AG08395 (cell line): ENCODE results near the gene LRIG1.

Experiments used
- DNase-seq: peaks from one replicate; pipeline ENCODE4 v3.0.0; 2012; ENCODE audit warnings: mixed read lengths, low spot score

LRIG1 gene

GRCh38 chr3:66443118-66443803 is 57.6 kb downstream of the LRIG1 start:
- DNase-seq = no peak

GRCh38 chr3:66442254-66443117 is 58.3 kb downstream of the LRIG1 start:
- DNase-seq = peak; percentile 78

- no peak for DNase-seq
Observed at GRCh38 chr3:66441692-66442091, 59.1 kb downstream of the LRIG1 start.

DNA sequence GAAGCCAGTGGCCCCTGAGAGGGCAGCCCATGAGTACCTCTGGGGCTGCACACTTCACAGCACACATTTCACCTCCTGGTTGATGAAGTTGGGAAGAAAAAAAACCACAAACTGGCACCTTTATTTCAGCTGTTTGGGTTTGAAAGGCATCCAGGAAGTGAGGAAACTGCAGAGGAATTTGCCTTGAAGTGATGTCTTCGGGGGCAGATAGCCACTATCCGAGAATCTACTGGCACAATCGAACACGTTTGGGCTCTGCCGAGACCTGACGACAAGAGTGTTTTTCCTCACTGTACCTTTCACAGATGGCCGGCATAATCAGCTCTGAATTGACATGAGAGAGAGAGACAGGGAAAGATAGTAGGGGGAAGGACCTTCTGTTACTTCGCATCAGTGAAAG is 59.7 kb downstream of the LRIG1 start:
- peak; percentile 67 for DNase-seq

GRCh38 chr3:66439666-66440344 is 61.0 kb downstream of the LRIG1 start:
- no peak for DNase-seq

DNA sequence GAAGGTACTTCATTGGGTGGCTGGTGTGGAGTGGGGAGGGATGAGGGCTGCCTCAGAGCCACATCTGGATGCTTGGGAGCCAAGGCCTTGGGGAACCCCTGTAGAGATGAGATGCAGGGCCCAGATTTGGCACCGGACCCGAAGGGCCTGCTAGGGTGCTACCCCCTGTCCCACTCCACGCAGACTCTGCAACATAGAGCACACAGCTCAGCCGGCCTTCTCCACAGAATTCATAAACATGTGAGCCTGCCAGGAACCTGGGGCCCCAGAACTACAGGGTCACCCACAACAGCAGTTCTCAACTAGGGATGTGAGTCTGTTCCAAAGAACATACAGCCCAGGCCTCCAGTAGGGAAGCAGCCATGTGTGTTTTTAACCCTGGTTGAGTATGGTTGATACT is 62.8 kb downstream of the LRIG1 start:
- DNase-seq = no peak

- no peak for DNase-seq
Observed at GRCh38 chr3:66437341-66437929, 63.4 kb downstream of the LRIG1 start.

DNA sequence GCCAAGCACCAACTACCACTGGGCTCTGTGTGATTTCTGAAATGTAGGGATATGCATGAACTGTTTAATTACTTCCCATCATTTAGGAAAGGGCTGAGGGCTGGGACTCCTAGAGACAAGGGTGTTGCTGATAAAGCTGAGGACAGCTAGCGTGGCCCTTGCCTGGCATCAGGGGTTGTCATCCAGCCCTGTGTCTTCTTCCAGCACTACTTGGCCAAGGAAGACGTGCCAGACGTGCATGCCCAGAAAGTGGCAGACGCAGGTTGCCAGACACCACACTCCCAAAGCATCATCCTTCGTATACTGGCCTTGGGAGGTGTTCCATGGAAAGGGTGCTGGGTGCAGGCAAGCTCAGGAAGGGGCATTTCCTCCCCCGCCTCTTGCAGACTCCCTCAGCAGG is 64.8 kb downstream of the LRIG1 start:
- DNase-seq = no peak

DNA sequence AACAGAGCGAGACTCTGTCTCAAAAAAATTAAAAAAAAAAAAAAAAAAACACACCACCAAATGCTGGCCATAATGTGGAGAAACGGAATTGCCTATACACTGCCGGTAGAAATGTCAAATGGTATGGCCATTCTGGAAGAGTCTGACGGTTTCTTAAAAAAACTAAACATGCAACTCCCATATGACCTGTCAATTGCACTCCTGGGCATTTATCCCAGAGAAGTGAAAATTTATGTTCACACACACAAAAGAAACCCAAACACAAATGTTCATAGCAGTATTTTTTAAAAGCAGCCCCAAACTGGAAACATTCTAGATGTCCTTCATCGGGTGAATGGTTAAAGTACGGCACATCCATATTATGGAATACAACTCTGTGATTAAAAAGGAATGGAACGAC is 66.1 kb downstream of the LRIG1 start:
- DNase-seq = no peak

- DNase-seq = no peak
Observed at GRCh38 chr3:66433522-66433782, 67.4 kb downstream of the LRIG1 start.

DNA sequence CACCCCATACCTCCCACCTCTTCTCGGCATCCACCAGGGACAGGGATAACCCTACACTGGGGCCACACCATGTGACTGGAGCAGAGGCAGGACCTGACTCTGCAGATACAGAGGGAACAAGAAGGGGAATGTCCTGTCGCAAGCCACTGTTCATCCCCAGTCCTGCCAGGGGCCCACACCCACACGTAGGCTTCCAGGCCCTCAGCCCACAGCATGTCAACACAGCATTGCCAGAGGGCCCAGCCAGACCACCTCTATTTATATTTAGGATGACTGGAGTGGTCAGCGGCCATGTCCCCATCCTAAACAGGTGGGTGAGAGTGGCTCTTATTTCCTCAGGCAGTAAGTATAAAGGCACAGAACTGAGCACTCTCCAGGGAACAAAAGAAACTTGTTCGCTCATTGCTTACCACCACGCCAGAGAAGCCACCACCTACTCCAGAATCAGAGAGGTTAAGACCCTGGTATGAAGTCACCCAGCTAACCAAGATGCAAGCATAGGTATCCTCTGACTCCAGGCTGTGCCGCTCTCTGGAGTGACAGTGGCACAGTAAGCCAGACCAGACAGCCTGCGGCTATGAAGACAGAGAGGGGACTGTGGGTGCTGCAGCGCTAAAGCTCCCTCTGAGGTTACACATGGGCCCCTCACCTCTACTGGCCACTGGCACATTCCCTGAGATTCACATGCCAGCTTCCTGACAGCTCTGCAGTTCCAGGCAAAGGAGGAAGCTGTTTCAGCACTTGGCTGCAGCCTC is 67.9 kb downstream of the LRIG1 start:
- no peak for DNase-seq

- DNase-seq = no peak
Observed at GRCh38 chr3:66432041-66432766, 68.6 kb downstream of the LRIG1 start.

DNA sequence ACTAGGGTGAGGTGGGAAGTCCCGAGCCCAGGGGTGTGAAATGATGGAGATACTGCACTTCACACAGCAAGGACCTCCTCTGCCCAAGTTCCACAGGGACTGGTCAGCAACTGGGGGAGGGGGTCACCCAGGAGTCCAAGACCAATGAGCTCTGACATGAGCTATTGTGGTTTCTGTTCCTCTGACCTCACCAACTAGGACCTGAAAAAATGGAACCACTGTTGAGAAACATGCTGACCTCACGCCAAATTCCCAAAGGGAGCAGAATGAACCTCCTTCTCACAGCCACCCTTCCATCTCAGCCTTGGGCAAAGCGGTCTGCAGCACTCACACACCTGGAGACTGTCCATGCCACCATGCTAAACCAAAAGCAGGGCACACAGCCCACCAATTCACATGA is 69.3 kb downstream of the LRIG1 start:
- DNase-seq = peak; percentile 68

GRCh38 chr3:66430876-66431275 is 69.9 kb downstream of the LRIG1 start:
- no peak for DNase-seq

GRCh38 chr3:66428733-66429132 is 72.1 kb downstream of the LRIG1 start:
- peak; percentile 95 for DNase-seq

DNA sequence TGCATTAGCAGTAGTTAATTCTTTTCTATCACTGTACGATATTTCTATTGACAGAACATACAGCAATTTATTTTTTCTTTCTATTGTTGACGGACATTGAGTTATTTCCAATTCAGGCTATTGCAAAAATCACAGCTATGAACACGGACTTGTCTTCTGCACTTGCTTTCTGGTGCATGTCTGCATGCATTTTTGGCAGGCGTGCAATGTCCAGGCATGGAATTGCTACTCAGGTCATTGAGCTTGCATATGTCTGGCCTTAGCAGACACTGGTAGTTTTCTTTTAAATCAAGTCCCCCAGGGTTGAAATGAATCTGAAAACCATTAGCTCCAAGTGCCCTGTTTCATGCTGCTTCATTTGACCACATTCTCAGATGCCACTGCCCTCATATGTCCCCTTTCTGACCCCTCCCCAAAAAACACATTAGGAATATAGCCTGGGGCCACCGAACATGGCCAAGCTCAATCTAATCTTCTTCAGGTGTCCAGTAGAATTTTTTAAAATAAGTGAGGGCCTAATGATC is 72.8 kb downstream of the LRIG1 start:
- DNase-seq = no peak

GRCh38 chr3:66427352-66427751 is 73.5 kb downstream of the LRIG1 start:
- no peak for DNase-seq

GRCh38 chr3:66426135-66426534 is 74.7 kb downstream of the LRIG1 start:
- DNase-seq = no peak

- DNase-seq = no peak
Observed at GRCh38 chr3:66425576-66426114, 75.2 kb downstream of the LRIG1 start.

DNA sequence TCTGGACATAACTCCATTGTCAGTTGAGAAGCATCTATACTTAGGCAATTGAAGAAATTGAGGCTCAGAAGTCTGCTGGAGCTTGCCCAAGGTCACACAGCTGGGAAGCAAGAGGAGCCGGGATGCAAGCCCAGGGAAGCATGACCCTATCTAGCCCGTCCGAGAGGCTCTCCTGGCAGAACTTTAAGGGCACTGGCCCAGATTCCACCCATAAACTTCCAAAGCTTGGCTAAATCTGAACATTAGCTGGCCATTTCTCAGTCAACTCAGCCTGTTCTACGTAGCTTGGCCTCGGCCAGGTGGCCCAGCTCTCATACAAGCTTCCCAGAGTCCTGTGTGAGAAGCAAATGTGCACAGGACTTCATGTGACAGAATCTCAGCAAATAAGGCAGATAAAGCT is 75.8 kb downstream of the LRIG1 start:
- no peak for DNase-seq

DNA sequence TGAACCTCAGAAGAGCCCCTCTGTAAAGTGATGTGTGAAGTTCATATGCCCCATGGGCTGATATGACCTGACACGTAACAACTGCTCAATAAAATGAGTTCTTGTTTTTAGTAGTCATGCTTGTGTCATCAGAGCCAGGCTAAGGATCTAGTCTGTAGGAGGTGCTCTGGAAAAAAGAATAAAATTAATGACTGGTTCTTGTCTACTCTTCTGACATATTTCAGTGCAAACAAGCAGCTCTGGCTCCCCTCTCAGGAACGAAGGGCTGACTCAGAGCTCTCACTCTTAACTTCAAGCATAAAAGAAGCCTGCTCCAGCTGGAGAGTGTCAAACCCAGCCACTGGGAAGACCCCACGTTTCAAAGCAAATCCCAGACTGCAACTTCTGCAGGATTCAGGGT is 77.0 kb downstream of the LRIG1 start:
- peak; percentile 71 for DNase-seq
